Measurements from ENCODE around the gene COLEC11.

DNA sequence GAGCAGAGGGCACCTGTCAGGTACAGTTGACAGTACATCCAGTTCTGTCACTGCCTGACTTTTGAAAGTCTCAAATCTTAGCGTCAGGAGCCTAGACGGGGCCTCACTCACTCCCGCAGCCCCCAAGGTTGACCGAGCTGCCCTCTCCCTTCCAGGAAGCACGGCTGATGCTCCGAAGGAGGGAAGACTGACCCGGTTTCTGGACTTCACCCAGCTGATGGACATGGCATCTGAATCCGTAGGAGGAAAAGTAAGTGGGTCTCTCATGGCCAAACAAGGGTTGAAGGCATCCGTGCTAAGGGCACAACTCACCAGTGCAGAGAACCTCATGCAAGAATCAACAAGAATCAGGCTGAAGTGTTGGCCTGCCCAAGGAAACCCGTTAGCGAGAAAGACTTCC is 76.0 kb downstream of the COLEC11 start:
- TF ChIP-seq, protein P1, sequence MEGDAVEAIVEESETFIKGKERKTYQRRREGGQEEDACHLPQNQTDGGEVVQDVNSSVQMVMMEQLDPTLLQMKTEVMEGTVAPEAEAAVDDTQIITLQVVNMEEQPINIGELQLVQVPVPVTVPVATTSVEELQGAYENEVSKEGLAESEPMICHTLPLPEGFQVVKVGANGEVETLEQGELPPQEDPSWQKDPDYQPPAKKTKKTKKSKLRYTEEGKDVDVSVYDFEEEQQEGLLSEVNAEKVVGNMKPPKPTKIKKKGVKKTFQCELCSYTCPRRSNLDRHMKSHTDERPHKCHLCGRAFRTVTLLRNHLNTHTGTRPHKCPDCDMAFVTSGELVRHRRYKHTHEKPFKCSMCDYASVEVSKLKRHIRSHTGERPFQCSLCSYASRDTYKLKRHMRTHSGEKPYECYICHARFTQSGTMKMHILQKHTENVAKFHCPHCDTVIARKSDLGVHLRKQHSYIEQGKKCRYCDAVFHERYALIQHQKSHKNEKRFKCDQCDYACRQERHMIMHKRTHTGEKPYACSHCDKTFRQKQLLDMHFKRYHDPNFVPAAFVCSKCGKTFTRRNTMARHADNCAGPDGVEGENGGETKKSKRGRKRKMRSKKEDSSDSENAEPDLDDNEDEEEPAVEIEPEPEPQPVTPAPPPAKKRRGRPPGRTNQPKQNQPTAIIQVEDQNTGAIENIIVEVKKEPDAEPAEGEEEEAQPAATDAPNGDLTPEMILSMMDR (IDR thresholded peaks at IDR 0.05) = no peak
- TF ChIP-seq POLR2A (IDR thresholded peaks at IDR 0.05) = no peak

All from esophagus squamous epithelium (tissue), 4 donors.